Pancreas (tissue), 10 donors: ENCODE results near the gene TENM4. TPM values are rescaled to one million over a fixed set of nuclear protein-coding genes. Genes with fewer than 3 reads are reported as not detected.

Experiments
- ATAC-seq, 4 donors: fragments of 200-7000 bp; cut with Tn5 transposase; one replicate each; pipeline versions ENCODE4 v1.8.0 to v1.9.1; 2020; ENCODE audit warnings: mild to moderate bottlenecking in 4 of 4, moderate library complexity in 4 of 4
- DNase-seq, 6 donors: peaks; one replicate each; pipeline ENCODE4 v3.0.0-alpha.2; 2020
- FAIRE-seq: peaks from 2 replicates; lab custom pipeline; 2012; peaks lifted over from hg19 to GRCh38; lab: Jason Lieb, UNC
- H3K27ac ChIP-seq, 4 donors: fragments of 200-600 bp; sonication (generic); 1 replicate in 3 of 4; 2 replicates in 1 of 4; pipeline versions ENCODE4 v1.5.0 to v1.8.0; 2020
- H3K27me3 ChIP-seq, 4 donors: fragments of 200-600 bp; one replicate each; pipeline ENCODE4 v1.8.0; 2021
- H3K36me3 ChIP-seq, 3 donors: fragments of 200-600 bp; sonication (generic) in 1 of 3; one replicate each; pipeline versions ENCODE4 v1.5.0 to v1.8.0; 2020 to 2021
- H3K4me1 ChIP-seq, 3 donors: fragments of 200-600 bp; one replicate each; pipeline ENCODE4 v1.8.0; 2021
- H3K4me3 ChIP-seq, 4 donors: fragments of 200-600 bp; sonication (generic) in 2 of 4; one replicate each; pipeline versions ENCODE4 v1.5.0 to v1.8.0; 2020 to 2021
- H3K9me3 ChIP-seq, 4 donors: fragments of 200-600 bp; one replicate each; pipeline ENCODE4 v1.8.0; 2021
- CTCF ChIP-seq, 4 donors: fragments of 200-600 bp; sonication (generic) in 3 of 4; IDR thresholded peaks; one replicate each; pipeline versions ENCODE4 v1.5.0 to v1.8.0; 2021; ENCODE audit warnings: antibody characterized with exemption in 4 of 4
- WGBS, 2 donors: extraction: QIAGEN DNeasy Blood & Tissue Kit; methylation state at CpG; one replicate each; pipeline ENCODE4 v1.1.7; 2013; 5-methylcytosine and 5-hydroxymethylcytosine counted together
- intact Hi-C, 3 donors: fragments of 100-400 bp; cut with DNase I; formaldehyde crosslinking; loops; one replicate each; pipeline versions ENCODE4 v1.11.1 to v1.14.2; 2022
- polyA plus RNA-seq, 2 donors: library from polyadenylated mRNA; stranded (reverse); fragments of 200-250 nt; gene quantifications; one replicate each; pipeline ENCODE4 v1.2.3, GENCODE V29; 2013
- total RNA-seq, 6 donors: library from RNA; stranded (reverse); fragmentation: NEBNext Ultra II Directional in 4 of 6; extraction: Animal tissue kit (Norgen Biotek cat#: 25700) in 4 of 6; gene quantifications; one replicate each; pipeline versions ENCODE4 v1.2.1 to v1.2.4, GENCODE V29; 2021 to 2023
- donor health status: healthy with polysubstance abuse.
- donor health status: DM: no; HTN: no; CAD: no; lungs with moderate emphysema.
- donor health status: DM: no; HTN: no; CAD: no.
- donor health status: control.
- donor health status: control.
- donor health status: Bipolar disorder and iron deficiency.
- donor health status: DM: yes; HTN: yes; CAD: no.
- donor health status: DM: no; HTN: no; CAD: no.
- donor health status: DM: no; HTN: no; CAD: no.
- donor health status: DM: yes; HTN: yes; CAD: no.

Gene TENM4
- total and polyA plus RNA-seq, 8 donors = 0.37 to 6.8 (median 1.3) TPM

GRCh38 chr11:78957476-78958245 is 483.2 kb downstream of the TENM4 start:
- H3K9me3 ChIP-seq = no peaks in the 10 kb centered on the region
- no peaks in the 10 kb centered on the region for H3K27me3 ChIP-seq
- ATAC-seq (no peak), FAIRE-seq (no peak), DNase-seq (no peak)
- H3K4me1 ChIP-seq = no peaks in the 10 kb centered on the region
- no peak overlapping the region for H3K4me3 ChIP-seq
- H3K36me3 ChIP-seq = no peaks in the 10 kb centered on the region
- 64 to 70% methylated on average over 5 of the region's 5 CpGs for WGBS, 2 donors
- no peak for TF ChIP-seq CTCF (IDR thresholded peaks at IDR 0.05)
- intact Hi-C loops = loop anchor here in 1 of 3 donors (10.0 kb wide), 1 partner anchor 303 kb away; no protein-coding TSS in a partner anchor
- no peak overlapping the region for H3K27ac ChIP-seq

- DNase-seq (no peak), FAIRE-seq (no peak), ATAC-seq (peak in 1 of 4 donors; percentile 12)
- Histone ChIP-seq H3K27me3 (no peaks in the 10 kb centered on the region), H3K27ac (no peak overlapping the region), H3K9me3 (no peaks in the 10 kb centered on the region), H3K36me3 (no peaks in the 10 kb centered on the region), H3K4me3 (no peak overlapping the region), H3K4me1 (no peaks in the 10 kb centered on the region)
- WGBS, 2 donors = 92 to 99% methylated on average over 3 of the region's 3 CpGs
- intact Hi-C loops = loop anchor here in 1 of 3 donors (10.0 kb wide), 1 partner anchor 300 kb away; no protein-coding TSS in a partner anchor
- no peak for TF ChIP-seq CTCF (IDR thresholded peaks at IDR 0.05)
Measured at GRCh38 chr11:78954696-78955095, 486.1 kb downstream of the TENM4 start.

DNA sequence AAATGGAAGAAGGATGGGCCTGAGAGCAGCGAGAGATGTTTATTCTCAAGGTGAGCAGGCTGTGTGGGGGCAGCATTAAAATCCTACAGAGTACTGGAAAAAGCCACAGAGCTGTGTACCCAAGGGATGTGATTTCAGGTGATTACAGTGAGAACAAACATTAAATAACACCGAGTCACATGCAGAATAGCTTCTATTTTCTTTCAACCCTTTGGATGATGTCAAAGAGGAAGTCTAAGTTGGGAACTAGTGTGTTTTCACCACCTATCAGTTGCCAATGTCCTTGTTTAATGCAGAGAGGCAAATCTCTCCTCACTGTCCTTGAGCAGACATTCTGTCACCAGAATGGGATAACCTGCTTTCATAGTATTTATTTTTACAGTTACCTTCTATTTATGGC is 486.6 kb downstream of the TENM4 start:
- H3K4me1 ChIP-seq = no peaks in the 10 kb centered on the region
- no peaks in the 10 kb centered on the region for H3K27me3 ChIP-seq
- intact Hi-C loops = loop anchor here in 1 of 3 donors (10.0 kb wide), 1 partner anchor 299 kb away; no protein-coding TSS in a partner anchor
- H3K9me3 ChIP-seq = no peaks in the 10 kb centered on the region
- H3K36me3 ChIP-seq = no peaks in the 10 kb centered on the region
- FAIRE-seq (no peak), ATAC-seq (peak in 3 of 4 donors; percentile 39 to 68 (median 48)), DNase-seq (no peak)
- no peak for TF ChIP-seq CTCF (IDR thresholded peaks at IDR 0.05)
- no peak overlapping the region for H3K4me3 ChIP-seq
- no peak overlapping the region for H3K27ac ChIP-seq
- WGBS, 2 donors = 28 to 37% methylated on average over 2 of the region's 2 CpGs

GRCh38 chr11:78952890-78953289 is 487.9 kb downstream of the TENM4 start:
- Histone ChIP-seq H3K27me3 (no peaks in the 10 kb centered on the region), H3K27ac (no peak overlapping the region), H3K4me3 (no peak overlapping the region), H3K9me3 (no peaks in the 10 kb centered on the region), H3K36me3 (no peaks in the 10 kb centered on the region), H3K4me1 (no peaks in the 10 kb centered on the region)
- WGBS, 2 donors = 61 to 69% methylated on average over 4 of the region's 4 CpGs
- no peak for TF ChIP-seq CTCF (IDR thresholded peaks at IDR 0.05)
- intact Hi-C loops = loop anchor here in 1 of 3 donors (10.0 kb wide), 1 partner anchor 298 kb away; no protein-coding TSS in a partner anchor
- no peak for DNase-seq
- ATAC-seq = no peak
- FAIRE-seq = no peak

DNA sequence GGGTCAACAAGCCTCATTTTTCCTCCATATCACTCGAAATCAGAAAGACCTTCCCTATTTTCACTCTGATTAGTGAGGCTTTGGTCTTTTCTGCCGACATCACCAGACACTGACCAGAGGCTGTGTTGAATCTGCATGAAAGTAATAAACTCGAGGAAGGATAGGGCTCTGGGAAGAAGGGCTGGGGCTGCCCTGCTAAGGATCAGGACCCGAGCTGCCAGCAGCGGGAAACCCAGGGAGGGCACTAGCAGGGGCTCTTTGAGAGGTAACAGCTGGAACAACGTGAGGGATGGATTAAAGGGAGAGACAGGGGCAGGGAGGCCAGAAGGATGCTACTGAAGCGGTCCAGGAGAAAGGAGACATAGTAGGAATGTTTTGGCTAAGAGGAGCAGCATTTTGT is 488.7 kb downstream of the TENM4 start:
- H3K4me1 ChIP-seq = no peaks in the 10 kb centered on the region
- no peaks in the 10 kb centered on the region for H3K27me3 ChIP-seq
- 69 to 74% methylated on average over 7 of the region's 7 CpGs for WGBS, 2 donors
- no peak overlapping the region for H3K27ac ChIP-seq
- TF ChIP-seq CTCF (IDR thresholded peaks at IDR 0.05) = no peak
- no peak for FAIRE-seq
- H3K9me3 ChIP-seq = no peaks in the 10 kb centered on the region
- no peak for DNase-seq
- no peak for ATAC-seq
- intact Hi-C loops = loop anchor here in 1 of 3 donors (10.0 kb wide), 1 partner anchor 297 kb away; no protein-coding TSS in a partner anchor
- no peak overlapping the region for H3K4me3 ChIP-seq
- H3K36me3 ChIP-seq = no peaks in the 10 kb centered on the region
